ENCODE measurements around the gene PIP5KL1. TPM values are rescaled to one million over a fixed set of nuclear protein-coding genes. Genes with fewer than 3 reads are reported as not detected.

PIP5KL1 gene
- total RNA-seq, 1 experiment from 2014 or later: 21.9 TPM

GRCh38 chr9:127953154-127953553, 22.6 kb upstream of the PIP5KL1 start:
- ChIA-PET POLR2A (ENCODE audit: unreplicated experiment) (no interaction called here), CTCF (interaction anchor here (0.6 to 3.0 kb wide), 2 partner anchors 10 to 119 kb away, joined by 3 to 11 read pairs; no protein-coding TSS in a partner anchor)
- no peak overlapping the region for H3K27ac ChIP-seq
- TF ChIP-seq, protein P1, sequence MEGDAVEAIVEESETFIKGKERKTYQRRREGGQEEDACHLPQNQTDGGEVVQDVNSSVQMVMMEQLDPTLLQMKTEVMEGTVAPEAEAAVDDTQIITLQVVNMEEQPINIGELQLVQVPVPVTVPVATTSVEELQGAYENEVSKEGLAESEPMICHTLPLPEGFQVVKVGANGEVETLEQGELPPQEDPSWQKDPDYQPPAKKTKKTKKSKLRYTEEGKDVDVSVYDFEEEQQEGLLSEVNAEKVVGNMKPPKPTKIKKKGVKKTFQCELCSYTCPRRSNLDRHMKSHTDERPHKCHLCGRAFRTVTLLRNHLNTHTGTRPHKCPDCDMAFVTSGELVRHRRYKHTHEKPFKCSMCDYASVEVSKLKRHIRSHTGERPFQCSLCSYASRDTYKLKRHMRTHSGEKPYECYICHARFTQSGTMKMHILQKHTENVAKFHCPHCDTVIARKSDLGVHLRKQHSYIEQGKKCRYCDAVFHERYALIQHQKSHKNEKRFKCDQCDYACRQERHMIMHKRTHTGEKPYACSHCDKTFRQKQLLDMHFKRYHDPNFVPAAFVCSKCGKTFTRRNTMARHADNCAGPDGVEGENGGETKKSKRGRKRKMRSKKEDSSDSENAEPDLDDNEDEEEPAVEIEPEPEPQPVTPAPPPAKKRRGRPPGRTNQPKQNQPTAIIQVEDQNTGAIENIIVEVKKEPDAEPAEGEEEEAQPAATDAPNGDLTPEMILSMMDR (conservative IDR thresholded peaks at IDR 0.05): no peak
- TF ChIP-seq EZH2 (IDR thresholded peaks at IDR 0.05; ENCODE audit: low read depth): no peak
- H3K4me2 ChIP-seq: no peak overlapping the region
- no peaks in the 10 kb centered on the region for H3K9me3 ChIP-seq (ENCODE audit: insufficient read depth, low read depth)
- no peaks in the 10 kb centered on the region for H3K9me2 ChIP-seq (ENCODE audit: insufficient read depth)
- H3F3A ChIP-seq (ENCODE audit: insufficient read depth, low read depth): peaks cover 39% of the 10 kb centered on the region
- peaks cover 41% of the 10 kb centered on the region for H3K4me1 ChIP-seq (replicated peaks; ENCODE audit: insufficient read depth)
- no peak overlapping the region for H2AFZ ChIP-seq
- H3K27me3 ChIP-seq (ENCODE audit: insufficient read depth, low read depth): no peaks in the 10 kb centered on the region
- no peak overlapping the region for H3K4me3 ChIP-seq
- intact Hi-C loops (cut with micrococcal nuclease; ENCODE audit: unreplicated experiment): no loop called here
- H3K36me3 ChIP-seq (ENCODE audit: low read depth): peaks cover 8% of the 10 kb centered on the region; the same call in 1 of the 2 replicates
- H4K20me1 ChIP-seq (ENCODE audit: insufficient read depth): peaks cover 68% of the 10 kb centered on the region
- no peak for DNase-seq
- peaks cover 80% of the 10 kb centered on the region for H3K79me2 ChIP-seq (ENCODE audit: low read depth)
- BruUV-seq (replicated peaks): no TSS peak

DNA sequence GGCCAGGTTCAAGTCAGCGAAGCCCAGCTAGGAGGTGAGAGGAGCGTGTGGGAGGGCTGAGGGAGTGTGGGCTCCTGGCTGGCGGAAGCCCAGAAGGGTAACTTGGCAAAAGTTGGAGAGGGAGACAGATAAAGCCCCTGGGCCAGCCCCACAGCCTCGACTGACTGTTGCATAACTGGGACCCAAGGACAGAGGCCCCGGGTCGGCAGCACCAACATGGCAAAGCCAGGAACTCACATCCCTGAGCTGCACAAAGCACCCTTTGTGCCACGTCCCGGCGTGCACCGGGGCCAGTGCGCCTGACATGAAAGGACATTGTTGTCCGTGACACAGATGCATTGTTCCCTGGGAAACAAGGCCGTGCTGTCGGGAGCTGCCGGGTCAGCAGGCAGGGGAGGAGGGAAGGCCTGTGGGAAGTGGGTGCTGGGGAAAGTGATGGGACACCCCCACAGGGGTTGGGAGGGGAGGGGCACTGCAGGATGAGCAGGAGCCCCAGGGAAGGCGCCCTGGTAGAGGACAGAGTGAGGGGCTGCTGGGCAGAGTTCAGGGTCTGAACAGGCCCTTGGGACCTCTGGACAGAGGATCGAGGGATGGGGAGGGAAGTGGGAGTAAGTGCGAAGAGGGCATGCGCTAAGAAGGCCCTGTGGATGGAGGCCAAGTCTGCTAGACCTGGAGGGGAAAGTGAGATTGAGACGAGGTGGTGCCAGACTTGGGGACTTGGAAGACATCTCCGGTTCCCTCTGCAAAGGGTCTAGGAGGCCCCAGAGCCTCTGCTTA, 20.1 kb upstream of the PIP5KL1 start:
- CTCF ChIA-PET: no interaction called here
- POLR2A ChIA-PET (ENCODE audit: unreplicated experiment): no interaction called here
- Histone ChIP-seq H3K27ac (no peak overlapping the region), H3K36me3 (ENCODE audit: low read depth) (peaks cover 15% of the 10 kb centered on the region; the same call in 1 of the 2 replicates), H4K20me1 (ENCODE audit: insufficient read depth) (peaks cover 67% of the 10 kb centered on the region), H3K27me3 (ENCODE audit: insufficient read depth, low read depth) (no peaks in the 10 kb centered on the region), H3K9me2 (ENCODE audit: insufficient read depth) (no peaks in the 10 kb centered on the region), H3F3A (ENCODE audit: insufficient read depth, low read depth) (peaks cover 22% of the 10 kb centered on the region; the same call in 1 of the 2 replicates), H3K4me3 (no peak overlapping the region), H3K9me3 (ENCODE audit: insufficient read depth, low read depth) (no peaks in the 10 kb centered on the region), H2AFZ (no peak overlapping the region), H3K79me2 (ENCODE audit: low read depth) (peaks cover 57% of the 10 kb centered on the region), H3K4me1 (replicated peaks; ENCODE audit: insufficient read depth) (peaks cover 17% of the 10 kb centered on the region), H3K4me2 (no peak overlapping the region)
- no peak for TF ChIP-seq EZH2 (IDR thresholded peaks at IDR 0.05; ENCODE audit: low read depth)
- TF ChIP-seq, protein P1 (conservative IDR thresholded peaks at IDR 0.05): no peak
- intact Hi-C loops (cut with micrococcal nuclease; ENCODE audit: unreplicated experiment): no loop called here
- DNase-seq: no peak
- BruUV-seq (replicated peaks): no TSS peak

- Histone ChIP-seq H3K9me2 (ENCODE audit: insufficient read depth) (no peaks in the 10 kb centered on the region), H3K27me3 (ENCODE audit: insufficient read depth, low read depth) (no peaks in the 10 kb centered on the region), H3K4me1 (replicated peaks; ENCODE audit: insufficient read depth) (peaks cover 11% of the 10 kb centered on the region), H3K4me3 (no peak overlapping the region), H3K9me3 (ENCODE audit: insufficient read depth, low read depth) (no peaks in the 10 kb centered on the region), H4K20me1 (ENCODE audit: insufficient read depth) (peaks cover 65% of the 10 kb centered on the region), H3F3A (ENCODE audit: insufficient read depth, low read depth) (peaks cover 21% of the 10 kb centered on the region; the same call in 1 of the 2 replicates), H2AFZ (no peak overlapping the region), H3K36me3 (ENCODE audit: low read depth) (peaks cover 15% of the 10 kb centered on the region; the same call in 1 of the 2 replicates), H3K79me2 (ENCODE audit: low read depth) (peaks cover 54% of the 10 kb centered on the region), H3K4me2 (no peak overlapping the region), H3K27ac (no peak overlapping the region)
- DNase-seq: no peak
- no TSS peak for BruUV-seq (replicated peaks)
- ChIA-PET CTCF (no interaction called here), POLR2A (ENCODE audit: unreplicated experiment) (no interaction called here)
- intact Hi-C loops (cut with micrococcal nuclease; ENCODE audit: unreplicated experiment): no loop called here
- TF ChIP-seq, protein P1 (conservative IDR thresholded peaks at IDR 0.05): no peak
- no peak for TF ChIP-seq EZH2 (IDR thresholded peaks at IDR 0.05; ENCODE audit: low read depth)
Measured at GRCh38 chr9:127949827-127950512, 19.4 kb upstream of the PIP5KL1 start.

Data from PC-9 (cell line).